ENCODE results near the gene ACOX3. TPM values are rescaled to one million over a fixed set of nuclear protein-coding genes. Genes with fewer than 3 reads are reported as not detected.
"Not testable (repeated sequence)": the region's sequence is repeated elsewhere in the genome, so short reads cannot be mapped to it uniquely, and the experiment has no call there.

ACOX3 gene
- total RNA-seq: 100 to 1,000 TPM in 1 of 4 donors, 10 to 100 TPM in 3; 18.7 to 104 (median 31.3) TPM

GRCh38 chr4:8440492-8441311 lies at the start of gene ACOX3, which contains the start of gene TRMT44:
ACOX3 (minus strand) TSS chr4:8440723; CDS start chr4:8416521, 24,202 bp downstream.
TRMT44 (plus strand) TSS chr4:8440777; CDS start chr4:8440823, 46 bp downstream.
- Histone ChIP-seq H3K36me3 (no peaks in the 10 kb centered on the region), H3K4me3 (peak within 1 kb of the TSS; percentile 87 to 100 (median 96)), H3K9me3 (peaks cover 0 to 5% of the 10 kb centered on the region in 2 donors), H3K27ac (peak within 1 kb of the TSS; percentile 90 to 99 (median 98)), H3K27me3 (no peaks in the 10 kb centered on the region), H3K4me1 (peaks cover 24 to 66% (median 32%) of the 10 kb centered on the region in 4 donors)
- peak; percentile 95 for DNase-seq
- intact Hi-C loops (cut with DNase I; ENCODE audit: low total_unique reads) (no loop called here), in situ Hi-C loops (cut with MboI; ENCODE audit: low pct_ligation_motif_present in 1 of 4, low pct_unique_long_range_greater_than_20kb in 1 of 4, low sequenced_read_pairs in 3 of 4) (no loop called here)
- TF ChIP-seq CTCF (IDR thresholded peaks at IDR 0.05) (peak in 3 of 5 experiments; percentile 2 to 22 (median 12)), EP300 (IDR thresholded peaks at IDR 0.05; ENCODE audit: low read depth) (no peak), POLR2AphosphoS5 (IDR thresholded peaks at IDR 0.05) (peak; percentile 86 to 91 (median 88)), POLR2A (IDR thresholded peaks at IDR 0.05) (peak; percentile 73)
- WGBS, 2 donors (ENCODE audit: low coverage in 1 of 2): 0% methylated on average over 11 to 33 of the region's 60 CpGs

- H3K36me3 ChIP-seq: no peaks in the 10 kb centered on the region
- H3K9me3 ChIP-seq: no peaks in the 10 kb centered on the region
- no peak overlapping the region for H3K4me3 ChIP-seq
- TF ChIP-seq EP300 (IDR thresholded peaks at IDR 0.05; ENCODE audit: low read depth) (no peak), POLR2A (IDR thresholded peaks at IDR 0.05) (no peak), CTCF (IDR thresholded peaks at IDR 0.05) (no peak), POLR2AphosphoS5 (IDR thresholded peaks at IDR 0.05) (no peak)
- intact Hi-C loops (cut with DNase I; ENCODE audit: low total_unique reads) (no loop called here), in situ Hi-C loops (cut with MboI; ENCODE audit: low pct_ligation_motif_present in 1 of 4, low pct_unique_long_range_greater_than_20kb in 1 of 4, low sequenced_read_pairs in 3 of 4) (no loop called here)
- no peaks in the 10 kb centered on the region for H3K27me3 ChIP-seq
- DNase-seq: no peak
- no peaks in the 10 kb centered on the region for H3K4me1 ChIP-seq
- WGBS, 2 donors (ENCODE audit: low coverage in 1 of 2): 90 to 92% methylated on average over 2 to 5 of the region's 5 CpGs
- H3K27ac ChIP-seq: no peak overlapping the region
Observed at GRCh38 chr4:8488791-8489369, 48.4 kb upstream of the ACOX3 start.

GRCh38 chr4:8486643-8487042 lies 46.1 kb upstream of the ACOX3 start:
- intact Hi-C loops (cut with DNase I; ENCODE audit: low total_unique reads); in situ Hi-C loops (cut with MboI; ENCODE audit: low pct_ligation_motif_present in 1 of 4, low pct_unique_long_range_greater_than_20kb in 1 of 4, low sequenced_read_pairs in 3 of 4); DNase-seq; H3K4me1 ChIP-seq; H3K27ac ChIP-seq; H3K36me3 ChIP-seq; H3K9me3 ChIP-seq; H3K4me3 ChIP-seq; H3K27me3 ChIP-seq: not testable (repeated sequence)
- WGBS, 2 donors (ENCODE audit: low coverage in 1 of 2): 40 to 47% methylated on average over 7 to 9 of the region's 9 CpGs

- Histone ChIP-seq H3K27ac (no peak overlapping the region), H3K9me3 (no peaks in the 10 kb centered on the region), H3K4me1 (no peaks in the 10 kb centered on the region), H3K27me3 (no peaks in the 10 kb centered on the region), H3K36me3 (no peaks in the 10 kb centered on the region), H3K4me3 (no peak overlapping the region)
- in situ Hi-C loops (cut with MboI; ENCODE audit: low pct_ligation_motif_present in 1 of 4, low pct_unique_long_range_greater_than_20kb in 1 of 4, low sequenced_read_pairs in 3 of 4) (no loop called here), intact Hi-C loops (cut with DNase I; ENCODE audit: low total_unique reads) (no loop called here)
- WGBS, 2 donors (ENCODE audit: low coverage in 1 of 2): 90 to 94% methylated on average over 8 to 11 of the region's 11 CpGs
- TF ChIP-seq POLR2AphosphoS5 (IDR thresholded peaks at IDR 0.05) (no peak), CTCF (IDR thresholded peaks at IDR 0.05) (no peak), EP300 (IDR thresholded peaks at IDR 0.05; ENCODE audit: low read depth) (no peak), POLR2A (IDR thresholded peaks at IDR 0.05) (no peak)
- no peak for DNase-seq
Observed at GRCh38 chr4:8480221-8480620, 39.7 kb upstream of the ACOX3 start.
